KOPT-K1 (cell line): ENCODE measurements around the gene MYO15A.

Experiments
- H3K27ac ChIP-seq: fragments of 200-600 bp; sonication (generic); 2 replicates; pipeline ENCODE4 v1.5.1; 2016; ENCODE audit warnings: antibody characterized with exemption, mild to moderate bottlenecking, low read depth, low read length; ENCODE audit not compliant: poor library complexity, severe bottlenecking
- H3K36me3 ChIP-seq: fragments of 200-600 bp; sonication (generic); 2 replicates; pipeline ENCODE4 v1.5.1; 2017; ENCODE audit warnings: antibody characterized with exemption, mild to moderate bottlenecking, low read length, moderate library complexity; ENCODE audit not compliant: insufficient read depth
- H3K9me3 ChIP-seq: fragments of 200-600 bp; sonication (generic); 2 replicates; pipeline ENCODE4 v1.5.1; 2017; ENCODE audit warnings: antibody characterized with exemption, low read length, mild to moderate bottlenecking; ENCODE audit not compliant: insufficient read depth, poor library complexity, severe bottlenecking

The MYO15A gene

GRCh38 chr17:18089613-18090012, 18.9 kb upstream of the MYO15A start:
- H3K9me3 ChIP-seq, result no peaks in the 10 kb centered on the region
- peaks cover 42% of the 10 kb centered on the region for H3K36me3 ChIP-seq
- H3K27ac ChIP-seq, result no peak overlapping the region

DNA sequence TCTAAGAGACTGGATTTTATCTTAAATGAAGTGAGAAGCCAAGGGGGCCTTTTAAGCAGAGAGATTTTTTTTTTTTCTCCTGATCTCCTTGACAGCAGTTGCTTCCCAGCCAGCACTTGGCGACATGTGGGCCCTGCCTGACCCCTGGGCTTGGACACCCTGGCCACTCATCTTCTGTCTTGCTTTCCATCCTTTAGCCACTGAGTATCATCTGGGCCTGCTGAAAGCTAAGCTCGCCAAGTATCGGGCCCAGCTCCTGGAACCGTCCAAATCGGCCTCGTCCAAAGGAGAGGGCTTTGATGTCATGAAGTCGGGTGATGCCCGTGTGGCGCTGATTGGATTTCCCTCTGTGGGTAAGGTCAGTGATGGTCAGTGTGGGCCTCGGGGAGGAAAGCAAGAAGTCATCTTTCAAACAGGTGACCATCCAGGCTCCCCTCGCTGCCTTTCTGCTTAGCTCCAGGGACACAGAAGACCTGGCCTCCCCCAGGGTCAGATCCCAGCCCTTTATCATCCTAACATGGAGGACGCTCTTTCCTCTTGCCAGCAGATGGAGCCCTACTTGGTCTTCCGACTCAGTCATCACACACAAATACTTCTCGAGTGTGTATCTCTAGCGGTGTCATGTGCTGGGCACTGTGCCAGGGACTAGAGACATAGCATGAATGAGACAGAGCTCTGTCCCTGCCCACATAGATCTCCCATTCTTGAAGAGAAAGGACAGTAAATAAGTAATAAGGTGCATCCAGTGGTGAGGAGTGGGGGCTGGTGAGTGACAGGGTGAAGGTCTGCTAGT, 14.7 kb upstream of the MYO15A start:
- no peaks in the 10 kb centered on the region for H3K9me3 ChIP-seq
- no peak overlapping the region for H3K27ac ChIP-seq
- H3K36me3 ChIP-seq, result peaks cover 83% of the 10 kb centered on the region

DNA sequence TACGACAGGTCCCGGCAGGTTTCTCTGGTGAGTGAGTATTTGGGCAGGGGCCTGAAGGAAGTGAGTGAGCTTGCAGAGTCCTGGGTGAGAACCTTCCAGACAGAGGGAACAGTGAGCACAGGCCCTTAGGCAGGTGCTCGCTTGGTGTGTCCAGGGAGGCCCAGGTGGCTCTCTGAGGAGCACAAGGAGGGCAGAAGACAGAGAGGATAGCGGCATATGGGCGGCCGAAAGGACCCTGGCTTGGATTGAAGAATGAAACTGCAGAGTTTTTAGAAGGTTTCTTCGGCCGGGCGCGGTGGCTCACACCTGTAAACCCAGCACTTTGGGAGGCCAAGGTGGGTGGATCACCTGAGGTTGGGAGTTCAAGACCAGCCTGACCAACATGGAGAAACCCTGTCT, 14.1 kb upstream of the MYO15A start:
- H3K9me3 ChIP-seq, result no peaks in the 10 kb centered on the region
- peaks cover 89% of the 10 kb centered on the region for H3K36me3 ChIP-seq
- H3K27ac ChIP-seq, result no peak overlapping the region

DNA sequence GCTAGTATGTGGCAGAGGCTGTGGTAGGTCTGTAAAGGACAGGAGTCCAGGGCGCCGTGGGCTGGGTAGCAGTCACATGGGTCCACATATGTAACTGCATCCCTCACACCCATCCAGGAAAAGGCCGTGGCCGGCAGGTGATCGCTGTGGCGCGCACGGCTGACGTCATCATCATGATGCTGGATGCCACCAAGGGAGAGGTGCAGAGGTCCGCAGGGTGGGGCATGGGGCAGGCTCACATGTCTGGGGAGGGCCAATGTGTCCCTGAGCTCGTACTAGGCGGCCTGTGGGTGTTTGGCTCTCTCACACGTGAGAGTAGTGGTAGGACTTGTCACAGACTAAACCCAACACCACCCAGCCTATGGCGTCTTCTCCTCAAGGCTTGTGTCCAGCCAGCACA, 9.0 kb upstream of the MYO15A start:
- Histone ChIP-seq H3K27ac (no peak overlapping the region), H3K36me3 (peaks cover 98% of the 10 kb centered on the region), H3K9me3 (no peaks in the 10 kb centered on the region)

- no peaks in the 10 kb centered on the region for H3K9me3 ChIP-seq
- no peak overlapping the region for H3K27ac ChIP-seq
- peaks cover 99% of the 10 kb centered on the region for H3K36me3 ChIP-seq
Measured at GRCh38 chr17:18100616-18101015, 7.9 kb upstream of the MYO15A start.

DNA sequence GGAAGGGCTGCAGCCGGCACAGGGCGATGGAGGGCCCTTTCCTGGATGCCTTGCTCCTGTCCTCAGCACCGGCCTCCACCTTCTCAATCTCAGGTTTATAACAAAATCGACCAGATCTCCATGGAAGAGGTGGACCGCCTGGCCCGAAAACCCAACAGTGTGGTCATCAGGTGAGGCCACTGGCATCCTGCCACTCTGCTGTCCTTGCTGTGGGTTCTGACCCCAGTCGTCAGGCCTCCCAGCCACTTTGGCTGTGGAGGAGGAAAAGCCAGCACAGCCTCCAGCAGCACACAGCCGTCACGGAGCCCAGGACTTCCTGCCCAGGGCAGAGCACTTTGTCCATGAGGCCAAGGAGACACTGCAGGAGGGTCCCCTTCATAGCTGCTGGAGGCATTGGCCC, 6.7 kb upstream of the MYO15A start:
- H3K9me3 ChIP-seq, result no peaks in the 10 kb centered on the region
- peaks cover 99% of the 10 kb centered on the region for H3K36me3 ChIP-seq
- no peak overlapping the region for H3K27ac ChIP-seq

DNA sequence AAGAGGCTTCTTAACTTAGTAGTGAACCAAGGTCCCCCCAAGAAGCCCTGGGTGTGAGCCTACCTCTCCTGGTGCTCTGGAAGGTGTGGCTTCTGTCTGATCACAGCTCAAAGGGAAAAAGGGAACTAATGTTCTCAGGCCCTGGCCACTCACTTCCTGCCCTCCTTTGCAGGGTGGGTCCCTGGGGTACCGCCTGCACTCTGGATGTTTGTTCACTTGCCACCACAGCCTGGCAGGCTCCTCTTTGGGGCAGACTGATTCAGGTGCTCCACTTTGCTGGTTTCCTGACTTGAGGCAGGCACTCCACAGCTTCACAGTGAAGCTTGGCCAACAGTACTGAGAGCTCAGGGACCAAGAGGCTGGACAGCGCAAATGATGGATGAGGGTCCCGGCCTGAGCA, 5.9 kb upstream of the MYO15A start:
- Histone ChIP-seq H3K36me3 (peaks cover 99% of the 10 kb centered on the region), H3K9me3 (no peaks in the 10 kb centered on the region), H3K27ac (no peak overlapping the region)

GRCh38 chr17:18105027-18105426, 3.5 kb upstream of the MYO15A start:
- H3K9me3 ChIP-seq, result no peaks in the 10 kb centered on the region
- H3K36me3 ChIP-seq, result peaks cover 76% of the 10 kb centered on the region
- H3K27ac ChIP-seq, result no peak overlapping the region

DNA sequence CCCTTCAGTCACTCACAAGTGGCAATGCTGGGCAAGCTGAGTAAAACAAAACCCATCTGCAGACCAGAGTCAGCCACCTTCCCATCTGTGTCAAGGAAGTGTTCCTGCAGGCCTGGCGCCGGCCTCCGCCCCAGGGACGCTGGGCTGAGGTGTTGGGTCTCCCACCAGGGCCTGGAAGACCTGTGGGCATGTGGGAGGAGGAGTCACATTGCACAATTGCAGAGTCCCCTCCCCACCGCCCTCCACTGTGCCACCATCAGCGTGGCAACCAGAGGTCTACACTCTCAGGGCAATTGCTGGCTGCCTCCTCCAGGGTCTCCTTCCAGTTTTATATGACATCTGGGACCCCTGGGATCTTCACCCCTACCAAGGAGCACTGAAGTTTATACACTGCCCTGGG, 3.0 kb upstream of the MYO15A start:
- Histone ChIP-seq H3K9me3 (no peaks in the 10 kb centered on the region), H3K36me3 (peaks cover 70% of the 10 kb centered on the region), H3K27ac (no peak overlapping the region)

DNA sequence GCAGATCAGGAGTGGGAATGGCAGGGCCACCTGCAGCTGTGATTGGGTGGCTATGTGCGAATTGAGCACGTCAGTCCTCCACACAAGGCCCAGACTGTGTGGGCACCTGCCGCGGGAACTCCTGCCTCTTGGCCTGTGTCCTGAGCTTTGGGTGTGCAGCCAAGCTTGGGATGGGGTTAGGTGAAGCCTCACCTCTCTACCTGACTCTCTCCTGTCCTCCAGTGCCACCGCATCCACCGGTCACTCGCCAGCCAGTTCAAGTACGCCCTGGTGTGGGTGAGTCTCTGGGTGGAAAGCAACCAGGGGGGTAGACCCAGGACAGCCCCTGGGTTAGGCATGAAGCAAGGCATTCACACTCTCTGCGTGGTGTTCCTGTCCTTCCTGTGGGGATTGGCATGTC, 2.3 kb upstream of the MYO15A start:
- H3K27ac ChIP-seq, result no peak overlapping the region
- H3K9me3 ChIP-seq, result no peaks in the 10 kb centered on the region
- peaks cover 64% of the 10 kb centered on the region for H3K36me3 ChIP-seq

DNA sequence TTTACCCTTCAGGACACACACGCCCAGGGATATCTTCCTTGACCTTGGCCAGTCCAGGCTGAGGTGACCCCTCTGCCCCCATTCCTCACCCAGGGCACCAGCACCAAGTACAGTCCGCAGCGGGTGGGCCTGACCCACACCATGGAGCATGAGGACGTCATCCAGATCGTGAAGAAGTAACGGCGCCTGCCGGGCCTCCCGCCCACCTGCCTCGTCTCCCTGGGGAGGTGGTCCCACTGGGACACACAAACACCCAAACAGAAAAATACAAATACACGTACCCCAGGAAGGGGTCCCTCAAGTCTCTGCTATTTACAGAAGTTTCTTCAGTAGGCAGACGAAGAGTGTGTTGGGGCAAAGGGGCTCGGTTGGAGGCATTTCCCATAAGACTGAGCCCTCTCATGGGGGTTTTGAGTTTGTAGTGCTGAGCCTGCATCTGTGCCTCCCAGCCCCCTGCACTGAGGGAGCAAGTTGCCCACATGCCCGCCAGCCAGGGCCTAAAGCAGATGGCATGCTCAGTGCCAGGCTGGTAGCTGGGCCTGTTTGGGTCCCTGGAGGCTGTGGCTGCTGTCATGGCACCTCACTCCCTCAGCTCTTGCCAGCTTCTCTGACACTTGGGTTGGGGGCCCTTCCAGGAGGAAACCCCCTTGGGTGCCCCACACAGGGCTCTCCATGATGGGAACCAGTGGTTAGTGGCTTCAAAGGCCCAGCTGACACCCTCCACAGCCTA, 1.3 kb upstream of the MYO15A start:
- H3K36me3 ChIP-seq, result peaks cover 54% of the 10 kb centered on the region
- H3K27ac ChIP-seq, result no peak overlapping the region
- H3K9me3 ChIP-seq, result no peaks in the 10 kb centered on the region

DNA sequence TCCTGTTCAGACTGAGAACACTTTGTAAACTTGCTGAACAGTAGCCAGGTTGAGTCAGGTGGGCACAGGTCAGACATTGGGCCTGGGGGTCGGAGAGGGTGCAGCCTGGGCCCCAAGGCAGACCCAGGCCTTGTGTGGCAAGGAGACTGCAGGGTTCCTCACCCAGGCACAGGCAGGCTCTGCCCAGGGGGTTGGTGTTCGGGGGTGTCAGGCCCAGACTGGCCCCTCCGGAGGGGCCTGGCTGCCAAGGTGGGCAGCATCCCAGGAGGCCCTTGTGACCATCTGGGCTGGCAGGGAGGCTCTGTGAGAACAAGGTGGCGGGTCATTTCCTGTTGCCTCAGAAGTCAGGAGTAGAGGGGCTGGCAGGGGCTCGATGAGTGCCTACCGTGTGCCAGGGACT, 585 bp upstream of the MYO15A start:
- no peak overlapping the region for H3K27ac ChIP-seq
- peaks cover 47% of the 10 kb centered on the region for H3K36me3 ChIP-seq

DNA sequence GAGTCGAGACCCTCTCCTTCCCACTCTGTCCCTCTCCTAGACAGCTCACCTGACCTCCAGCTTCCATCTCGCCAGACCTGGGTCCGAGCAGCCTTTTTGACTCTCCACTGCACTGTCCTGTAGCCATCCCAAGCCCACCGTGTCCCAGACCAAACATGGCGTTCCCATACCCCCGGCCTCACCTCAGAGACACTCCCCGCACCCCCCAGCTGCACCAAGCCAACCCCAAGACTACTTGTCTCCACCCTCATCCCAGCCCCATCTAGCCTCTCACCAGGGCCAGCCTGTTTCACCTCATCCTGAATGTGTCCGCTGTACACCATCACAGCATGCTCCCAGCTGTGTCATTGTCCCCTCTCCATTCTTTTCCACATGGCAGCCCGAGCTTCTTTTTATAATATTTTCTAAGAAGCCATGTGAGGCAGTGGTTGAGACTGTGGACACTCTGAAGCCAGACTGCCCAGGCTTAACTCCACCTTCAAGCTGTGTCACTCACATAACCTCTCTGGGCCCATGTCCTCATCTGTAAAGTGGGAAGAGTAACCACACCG, 1.5 kb downstream of the MYO15A start:
- H3K36me3 ChIP-seq, result peaks cover 27% of the 10 kb centered on the region; the same call in 1 of the 2 replicates
- no peaks in the 10 kb centered on the region for H3K9me3 ChIP-seq
- H3K27ac ChIP-seq, result no peak overlapping the region

More for the DNA sequence above, 585 bp upstream of the MYO15A start:
- no peaks in the 10 kb centered on the region for H3K9me3 ChIP-seq

- H3K27ac ChIP-seq, result no peak overlapping the region
- peaks cover 20% of the 10 kb centered on the region; the same call in 1 of the 2 replicates for H3K36me3 ChIP-seq
Measured at GRCh38 chr17:18110636-18111145, 2.1 kb downstream of the MYO15A start.

DNA sequence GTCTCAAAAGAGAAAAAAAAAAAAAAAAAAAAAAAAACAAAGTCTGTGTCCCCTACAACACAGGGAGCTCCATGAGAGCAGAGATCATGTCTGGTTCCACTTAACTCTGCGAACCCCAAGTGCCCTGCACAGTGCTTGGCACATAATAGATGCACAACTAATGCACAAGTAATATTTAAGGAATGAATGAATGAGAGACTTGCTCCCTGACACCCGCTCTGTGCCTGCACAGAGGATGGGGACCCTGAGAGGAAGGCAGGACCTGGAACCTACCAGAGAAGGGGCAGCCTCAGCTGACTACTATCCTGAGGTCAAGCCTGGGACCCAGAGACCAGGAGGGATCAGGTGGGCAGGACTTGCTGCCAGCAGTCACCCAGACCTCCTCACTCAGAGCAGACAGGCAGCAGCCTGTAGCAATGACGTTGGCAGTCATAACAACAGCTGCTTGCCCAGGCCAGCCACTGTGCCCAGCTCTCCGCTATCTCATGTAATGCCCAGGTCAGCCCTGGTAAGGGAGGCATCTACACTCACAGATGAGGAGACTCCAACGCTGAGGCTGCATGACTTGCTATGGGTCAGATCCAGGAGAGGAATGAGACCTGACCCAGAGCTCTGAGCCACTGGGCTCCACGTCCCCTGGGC, 2.9 kb downstream of the MYO15A start:
- Histone ChIP-seq H3K36me3 (peaks cover 12% of the 10 kb centered on the region; the same call in 1 of the 2 replicates), H3K27ac (no peak overlapping the region)

More at GRCh38 chr17:18110636-18111145, 2.1 kb downstream of the MYO15A start:
- no peaks in the 10 kb centered on the region for H3K9me3 ChIP-seq

More for the DNA sequence above, 2.9 kb downstream of the MYO15A start:
- no peaks in the 10 kb centered on the region for H3K9me3 ChIP-seq
